M059J (cell line): ENCODE results near the gene SELENOO. TPM values are rescaled to one million over a fixed set of nuclear protein-coding genes. Genes with fewer than 3 reads are reported as not detected.
A peak's percentile ranks its signal among the peaks of the same experiment; 100 is the strongest.

Experiments
- DNase-seq: peaks from one replicate; pipeline ENCODE4 v3.0.0-alpha.2; 2012; ENCODE audit warnings: low read depth
- total RNA-seq: library from RNA; depleted of rRNA; stranded (reverse); fragments of >200 nt; shearing (Covaris generic); gene quantifications from 2 replicates; pipeline ENCODE4 v1.2.3, GENCODE V29; 2014

The SELENOO gene
- total RNA-seq, 1 experiment from 2014 or later, result 21.4 TPM

- no peak for DNase-seq
These were observed 16.1 kb downstream of the SELENOO start for GRCh38 chr22:50216684-50217520.

DNA sequence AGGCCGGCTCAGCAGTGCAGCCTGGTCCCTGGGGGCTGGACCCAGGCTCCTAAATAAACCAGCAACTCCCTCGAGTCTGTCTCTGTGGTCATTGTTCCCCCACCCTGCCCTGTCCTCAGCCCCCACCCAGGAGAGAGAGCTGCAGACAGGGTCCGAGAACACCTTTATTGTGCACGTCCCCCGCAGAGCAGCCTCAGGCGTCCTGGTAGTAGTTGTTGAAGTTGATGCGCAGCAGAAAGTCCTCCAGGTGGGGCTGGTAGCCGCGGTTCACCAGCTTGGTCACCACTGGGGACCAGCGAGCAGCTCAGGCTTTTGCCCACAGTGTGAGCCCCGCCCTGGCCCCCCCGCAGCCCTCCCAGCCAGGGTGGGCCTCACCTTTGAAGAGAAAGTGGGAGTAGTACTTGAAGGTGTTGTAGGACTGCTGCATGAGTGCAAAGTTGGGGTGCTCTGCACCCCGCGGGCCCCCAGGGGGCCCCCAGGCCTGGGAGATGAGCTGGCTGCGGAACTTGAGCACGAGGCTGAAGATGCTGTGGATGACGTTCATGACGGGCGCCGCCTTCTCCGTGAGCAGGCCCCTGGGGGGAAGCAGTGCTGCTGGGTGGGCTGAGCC lies 16.8 kb downstream of the SELENOO start:
- DNase-seq, result no peak

- DNase-seq, result no peak
These were observed 17.6 kb downstream of the SELENOO start for GRCh38 chr22:50218153-50218995.

DNA sequence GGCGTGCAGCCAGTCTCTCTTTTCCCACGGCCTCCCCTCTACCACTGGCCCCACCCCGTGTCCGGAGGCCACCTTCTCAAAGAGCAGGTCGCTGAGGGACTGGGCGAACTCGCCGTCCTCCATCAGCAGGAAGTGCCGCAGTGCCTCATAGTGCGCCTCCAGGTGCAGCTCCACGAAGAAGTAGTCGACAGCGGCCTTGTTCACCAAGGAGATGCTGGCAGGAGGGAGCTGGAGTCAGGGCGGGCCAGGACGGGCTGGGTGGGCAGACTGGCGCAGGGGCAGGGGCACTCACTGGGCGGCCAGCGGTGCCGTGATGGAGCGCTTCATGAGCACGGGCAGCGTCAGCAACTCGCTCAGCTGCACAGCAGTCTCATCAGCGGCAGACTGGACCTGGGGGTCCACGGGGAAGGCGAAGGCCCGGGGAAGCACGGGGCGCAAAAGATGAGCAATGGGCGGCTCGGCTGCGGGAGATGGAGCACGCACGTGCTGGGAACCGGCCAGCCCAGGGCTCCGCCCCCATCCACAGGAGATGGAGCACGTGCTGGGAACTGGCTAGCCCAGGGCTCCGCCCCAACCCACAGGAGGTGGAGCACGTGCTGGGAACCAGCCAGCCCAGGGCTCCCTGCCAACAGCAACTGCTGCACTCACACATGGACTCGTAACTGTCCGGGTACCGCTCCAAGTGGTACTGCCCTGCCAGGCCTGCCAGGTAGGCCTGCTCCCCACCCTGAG lies 18.4 kb downstream of the SELENOO start:
- peak; percentile 54 for DNase-seq

- DNase-seq, result no peak
These were observed 19.2 kb downstream of the SELENOO start for GRCh38 chr22:50219800-50220602.

DNA sequence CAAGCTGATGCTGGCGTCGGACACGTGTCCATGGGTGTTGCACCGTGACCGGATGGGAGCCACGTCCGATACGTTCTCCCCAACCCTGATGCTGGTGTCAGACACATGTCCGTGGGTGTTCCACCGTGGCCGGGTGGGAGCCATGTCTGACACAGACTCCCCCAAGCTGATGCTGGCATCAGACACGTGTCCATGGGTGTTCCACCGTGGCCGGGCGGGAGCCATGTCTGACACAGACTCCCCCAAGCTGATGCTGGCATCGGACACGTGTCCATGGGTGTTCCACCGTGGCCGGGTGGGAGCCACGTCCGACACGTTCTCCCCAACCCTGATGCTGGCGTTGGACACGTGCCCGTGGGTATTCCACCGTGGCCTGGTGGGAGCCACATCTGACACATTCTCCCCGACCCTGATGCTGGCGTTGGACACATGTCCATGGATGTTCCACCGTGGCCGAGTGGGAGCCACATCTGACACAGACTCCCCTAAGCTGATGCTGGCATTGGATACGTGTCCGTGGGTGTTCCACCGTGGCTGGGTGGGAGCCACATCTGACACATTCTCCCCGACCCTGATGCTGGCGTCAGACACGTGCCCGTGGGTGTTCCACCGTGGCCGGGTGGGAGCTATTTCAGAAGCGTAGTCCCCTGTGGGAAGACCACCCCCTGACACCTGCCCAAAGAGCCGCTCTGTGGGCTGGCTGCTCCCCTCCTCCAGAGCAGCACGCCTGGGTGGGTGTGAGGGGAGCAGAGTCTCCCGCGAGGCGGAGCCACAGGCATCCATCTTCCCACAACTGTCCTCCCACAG lies 20.0 kb downstream of the SELENOO start:
- no peak for DNase-seq

- DNase-seq, result no peak
These were observed 20.8 kb downstream of the SELENOO start for GRCh38 chr22:50221410-50222300.

GRCh38 chr22:50222508-50222907 lies 21.7 kb downstream of the SELENOO start:
- DNase-seq, result no peak

DNA sequence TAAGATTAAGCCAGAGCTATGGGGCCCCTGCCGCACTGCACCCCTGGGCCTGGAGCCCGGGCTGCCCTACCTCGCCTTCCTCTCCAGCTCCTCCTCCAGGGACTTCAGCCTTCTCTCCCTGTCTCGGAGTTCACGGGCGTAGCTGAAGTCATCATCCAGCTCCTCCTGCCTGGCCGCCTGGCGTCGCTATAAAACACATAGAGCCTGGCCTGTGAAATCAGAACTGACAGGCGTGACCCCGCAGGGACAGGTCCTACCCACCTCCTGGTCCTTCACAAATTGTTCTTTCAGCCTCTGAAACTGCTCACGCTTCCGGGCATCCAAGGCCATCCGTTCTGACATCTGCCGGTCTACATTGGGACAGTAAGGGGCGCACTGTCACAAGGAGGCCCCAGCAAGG lies 23.3 kb downstream of the SELENOO start:
- DNase-seq, result no peak

DNA sequence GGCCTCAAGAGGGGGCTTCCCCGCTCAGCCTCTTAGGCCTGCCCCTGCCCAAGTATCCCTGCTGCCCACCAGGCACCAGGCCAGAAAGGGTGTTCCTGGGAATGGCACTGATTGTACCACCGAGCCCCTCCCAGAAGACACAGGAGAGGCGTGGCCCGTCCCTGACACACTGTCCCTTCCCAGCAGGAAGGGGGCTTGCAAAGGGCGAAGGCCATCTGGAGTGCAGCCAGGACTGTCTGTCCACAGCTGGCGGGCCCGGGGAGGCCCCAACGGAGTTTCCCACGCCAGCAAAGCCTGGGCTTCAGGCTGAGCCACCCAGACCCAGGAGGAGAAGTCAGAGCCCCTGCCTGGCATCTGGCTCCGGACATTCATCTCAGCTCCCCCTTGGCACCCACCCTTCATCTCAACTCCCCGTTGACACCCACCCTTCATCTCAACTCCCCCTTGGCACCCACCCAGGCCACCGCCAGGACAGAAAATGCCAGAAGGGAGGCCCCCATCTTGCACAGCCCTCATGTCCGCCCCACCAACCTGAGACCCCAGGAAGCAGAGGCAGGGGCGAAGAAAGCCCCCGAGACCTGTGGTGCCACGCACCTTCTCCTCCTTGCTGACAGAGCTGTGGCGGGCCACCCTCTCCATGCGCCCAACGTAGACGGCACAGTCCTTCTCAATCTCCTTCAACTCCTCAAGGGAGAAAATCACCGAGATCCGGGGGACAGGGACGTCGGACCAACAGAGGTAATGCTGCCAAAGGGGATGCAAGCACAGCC lies 24.6 kb downstream of the SELENOO start:
- no peak for DNase-seq

DNA sequence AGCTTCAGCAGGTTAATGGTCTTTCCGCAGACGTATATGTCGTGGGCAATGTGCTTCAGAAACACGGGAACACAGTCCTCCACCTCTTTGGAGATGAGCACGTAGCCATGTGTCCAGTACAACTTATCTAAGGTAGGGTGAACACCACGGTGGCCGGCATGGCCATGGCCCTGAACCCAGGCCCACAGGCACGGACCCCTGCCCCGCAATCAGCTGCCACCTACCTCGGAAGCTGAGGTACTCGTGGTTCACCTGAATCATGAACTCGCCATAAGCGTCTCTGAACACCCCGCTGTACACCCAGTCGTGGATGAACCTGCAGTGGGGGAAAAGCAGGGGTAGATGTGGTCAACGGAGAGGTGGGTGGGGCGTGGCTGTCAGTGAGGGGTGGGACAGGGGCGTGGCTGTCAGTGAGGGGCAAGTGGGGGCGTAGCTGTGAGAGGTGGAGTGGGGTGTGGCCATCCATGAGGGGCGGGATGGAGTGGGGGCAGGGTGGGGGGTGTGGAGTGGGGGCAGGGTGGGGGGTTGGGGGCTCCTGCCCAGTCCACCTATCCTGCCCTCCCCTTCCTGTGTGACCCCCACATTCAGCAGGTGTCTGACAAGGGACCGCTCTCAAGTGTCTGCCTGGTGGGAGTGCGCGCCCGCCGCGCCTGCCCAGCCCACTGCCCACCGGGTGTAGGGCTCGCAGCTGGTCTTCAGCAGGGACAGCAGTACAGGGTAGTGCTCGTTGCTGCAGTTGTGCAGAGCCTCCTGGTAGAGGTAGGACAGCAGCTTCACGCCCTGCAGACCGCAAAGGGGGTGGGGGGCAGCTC lies 25.5 kb downstream of the SELENOO start:
- no peak for DNase-seq

GRCh38 chr22:50226875-50227165 lies 26.0 kb downstream of the SELENOO start:
- DNase-seq, result no peak

GRCh38 chr22:50227579-50228215 lies 26.9 kb downstream of the SELENOO start:
- DNase-seq, result no peak

GRCh38 chr22:50228366-50228765 lies 27.6 kb downstream of the SELENOO start:
- DNase-seq, result no peak

- no peak for DNase-seq
These were observed 28.6 kb downstream of the SELENOO start for GRCh38 chr22:50229370-50229769.

- no peak for DNase-seq
These were observed 31.8 kb downstream of the SELENOO start for GRCh38 chr22:50232481-50233151.

DNA sequence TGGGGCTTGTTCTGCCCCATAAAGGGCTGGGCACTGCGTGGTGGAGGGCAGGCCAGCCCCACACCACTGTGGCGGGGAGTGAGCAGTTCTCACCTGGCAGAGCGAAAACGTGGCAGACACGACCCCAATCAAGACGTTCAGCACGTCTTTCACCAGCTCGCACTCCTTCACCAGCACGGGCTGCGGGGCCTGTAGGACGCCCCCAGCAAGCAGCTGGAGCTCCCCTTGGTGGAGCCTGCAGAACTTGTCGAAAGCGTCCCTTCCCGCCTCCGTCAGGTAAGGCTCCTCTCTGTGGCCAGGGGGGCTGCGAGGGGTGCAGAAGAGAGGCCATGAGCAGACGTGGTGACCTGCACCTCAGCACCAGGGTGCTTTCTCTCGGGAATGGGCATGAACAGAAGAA lies 32.4 kb downstream of the SELENOO start:
- no peak for DNase-seq
